HFFc6 (cell line): Measurements from ENCODE around the gene RAPGEFL1. TPM values are rescaled to one million over a fixed set of nuclear protein-coding genes. Genes with fewer than 3 reads are reported as not detected.
A peak's percentile ranks its signal among the peaks of the same experiment; 100 is the strongest.

Source experiments
- DNase-seq: peaks from one replicate; pipeline ENCODE4 v3.0.0-alpha.2; 2018
- H3K27ac Mint-ChIP-seq: 2 replicates; pipeline ENCODE4 v1.8.0; 2020; ENCODE audit warnings: mild to moderate bottlenecking, mixed read lengths
- H3K27me3 Mint-ChIP-seq: 2 replicates; pipeline ENCODE4 v1.8.0; 2021; ENCODE audit warnings: mild to moderate bottlenecking, moderate library complexity, mixed read lengths; ENCODE audit not compliant: insufficient read depth
- H3K36me3 Mint-ChIP-seq: 2 replicates; pipeline ENCODE4 v1.8.0; 2021; ENCODE audit warnings: low read depth, mixed read lengths
- H3K4me1 Mint-ChIP-seq: 2 replicates; pipeline ENCODE4 v1.8.0; 2020; ENCODE audit warnings: low read depth, mixed read lengths
- H3K4me3 Mint-ChIP-seq: 2 replicates; pipeline ENCODE4 v1.8.0; 2020; ENCODE audit warnings: mild to moderate bottlenecking, moderate library complexity, mixed read lengths
- H3K9me3 Mint-ChIP-seq: 2 replicates; pipeline ENCODE4 v1.8.0; 2020; ENCODE audit warnings: mild to moderate bottlenecking, mixed read lengths
- CTCF ChIP-seq: fragments of 200-600 bp; sonication (generic); IDR thresholded peaks from 2 replicates; pipeline ENCODE4 v1.5.0; 2021; ENCODE audit warnings: antibody characterized with exemption, mild to moderate bottlenecking
- total RNA-seq, 6 experiments: library from RNA; stranded (reverse); fragmentation: NEBNext Ultra II Directional; extraction: Animal tissue kit (Norgen Biotek cat#: 25700); gene quantifications; 2 replicates in 1 of 6; 3 replicates in 5 of 6; pipeline ENCODE4 v1.2.3, GENCODE V29; 2021

RAPGEFL1 gene
- total RNA-seq, 6 experiments from 2014 or later, result 1.5 to 2.2 (median 1.8) TPM

GRCh38 chr17:40153603-40154236 is 23.6 kb upstream of the RAPGEFL1 start:
- no peaks in the 10 kb centered on the region for H3K27me3 Mint-ChIP-seq
- peaks cover 52% of the 10 kb centered on the region for H3K36me3 Mint-ChIP-seq
- no peak for DNase-seq
- no peaks in the 10 kb centered on the region for H3K9me3 Mint-ChIP-seq
- H3K27ac Mint-ChIP-seq, result peak overlapping the region; percentile 57
- H3K4me1 Mint-ChIP-seq, result peaks cover 32% of the 10 kb centered on the region
- H3K4me3 Mint-ChIP-seq, result no peak overlapping the region
- TF ChIP-seq CTCF, result no peak

- H3K4me1 Mint-ChIP-seq, result peaks cover 28% of the 10 kb centered on the region
- H3K9me3 Mint-ChIP-seq, result no peaks in the 10 kb centered on the region
- H3K4me3 Mint-ChIP-seq, result no peak overlapping the region
- no peaks in the 10 kb centered on the region for H3K27me3 Mint-ChIP-seq
- no peak for TF ChIP-seq CTCF
- peaks cover 42% of the 10 kb centered on the region for H3K36me3 Mint-ChIP-seq
- H3K27ac Mint-ChIP-seq, result peak overlapping the region; percentile 51; the same call in 1 of the 2 replicates
- DNase-seq, result no peak
Observed at GRCh38 chr17:40157973-40158372, 19.3 kb upstream of the RAPGEFL1 start.

GRCh38 chr17:40158438-40159013 is 18.7 kb upstream of the RAPGEFL1 start:
- DNase-seq, result no peak
- TF ChIP-seq CTCF, result no peak
- no peaks in the 10 kb centered on the region for H3K9me3 Mint-ChIP-seq
- H3K27me3 Mint-ChIP-seq, result no peaks in the 10 kb centered on the region
- H3K4me1 Mint-ChIP-seq, result peaks cover 22% of the 10 kb centered on the region
- H3K36me3 Mint-ChIP-seq, result peaks cover 41% of the 10 kb centered on the region
- no peak overlapping the region for H3K4me3 Mint-ChIP-seq
- peak overlapping the region; percentile 51 for H3K27ac Mint-ChIP-seq

- TF ChIP-seq CTCF, result no peak
- peaks cover 42% of the 10 kb centered on the region for H3K36me3 Mint-ChIP-seq
- peaks cover 19% of the 10 kb centered on the region for H3K4me1 Mint-ChIP-seq
- H3K9me3 Mint-ChIP-seq, result no peaks in the 10 kb centered on the region
- H3K27ac Mint-ChIP-seq, result no peak overlapping the region
- H3K27me3 Mint-ChIP-seq, result no peaks in the 10 kb centered on the region
- DNase-seq, result no peak
- no peak overlapping the region for H3K4me3 Mint-ChIP-seq
Observed at GRCh38 chr17:40159456-40159855, 17.8 kb upstream of the RAPGEFL1 start.

- no peaks in the 10 kb centered on the region; the same call in 1 of the 2 replicates for H3K27me3 Mint-ChIP-seq
- H3K9me3 Mint-ChIP-seq, result no peaks in the 10 kb centered on the region
- no peak for DNase-seq
- H3K27ac Mint-ChIP-seq, result peak overlapping the region; percentile 73
- H3K36me3 Mint-ChIP-seq, result peaks cover 46% of the 10 kb centered on the region
- peaks cover 27% of the 10 kb centered on the region for H3K4me1 Mint-ChIP-seq
- TF ChIP-seq CTCF, result no peak
- no peak overlapping the region for H3K4me3 Mint-ChIP-seq
Observed at GRCh38 chr17:40167685-40168261, 9.5 kb upstream of the RAPGEFL1 start.
